Measurements from ENCODE around the gene SNRNP70.

SNRNP70 gene

DNA sequence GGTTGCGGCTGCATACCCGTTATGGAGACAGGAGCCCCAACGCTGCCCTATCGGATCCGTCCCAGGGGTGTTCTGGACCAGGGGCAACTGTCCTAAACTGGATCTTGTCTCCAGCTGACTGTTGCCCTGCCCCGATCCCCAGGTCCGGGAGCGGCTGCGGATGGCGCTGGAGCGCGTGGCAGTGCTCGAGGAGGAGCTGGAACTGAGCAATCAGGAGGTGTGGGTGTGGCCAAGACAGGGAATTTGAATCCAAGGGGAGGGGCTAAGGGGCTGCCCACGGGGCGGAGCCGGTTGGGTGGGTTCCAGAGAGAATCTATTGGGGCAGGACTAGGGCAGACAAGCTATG lies 44.0 kb downstream of the SNRNP70 start:
- TF ChIP-seq, protein P1, sequence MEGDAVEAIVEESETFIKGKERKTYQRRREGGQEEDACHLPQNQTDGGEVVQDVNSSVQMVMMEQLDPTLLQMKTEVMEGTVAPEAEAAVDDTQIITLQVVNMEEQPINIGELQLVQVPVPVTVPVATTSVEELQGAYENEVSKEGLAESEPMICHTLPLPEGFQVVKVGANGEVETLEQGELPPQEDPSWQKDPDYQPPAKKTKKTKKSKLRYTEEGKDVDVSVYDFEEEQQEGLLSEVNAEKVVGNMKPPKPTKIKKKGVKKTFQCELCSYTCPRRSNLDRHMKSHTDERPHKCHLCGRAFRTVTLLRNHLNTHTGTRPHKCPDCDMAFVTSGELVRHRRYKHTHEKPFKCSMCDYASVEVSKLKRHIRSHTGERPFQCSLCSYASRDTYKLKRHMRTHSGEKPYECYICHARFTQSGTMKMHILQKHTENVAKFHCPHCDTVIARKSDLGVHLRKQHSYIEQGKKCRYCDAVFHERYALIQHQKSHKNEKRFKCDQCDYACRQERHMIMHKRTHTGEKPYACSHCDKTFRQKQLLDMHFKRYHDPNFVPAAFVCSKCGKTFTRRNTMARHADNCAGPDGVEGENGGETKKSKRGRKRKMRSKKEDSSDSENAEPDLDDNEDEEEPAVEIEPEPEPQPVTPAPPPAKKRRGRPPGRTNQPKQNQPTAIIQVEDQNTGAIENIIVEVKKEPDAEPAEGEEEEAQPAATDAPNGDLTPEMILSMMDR (IDR thresholded peaks at IDR 0.05; ENCODE audit: extremely low read depth, missing control alignments) = no peak
- DNase-seq (ENCODE audit: low spot score) = no peak

DNA sequence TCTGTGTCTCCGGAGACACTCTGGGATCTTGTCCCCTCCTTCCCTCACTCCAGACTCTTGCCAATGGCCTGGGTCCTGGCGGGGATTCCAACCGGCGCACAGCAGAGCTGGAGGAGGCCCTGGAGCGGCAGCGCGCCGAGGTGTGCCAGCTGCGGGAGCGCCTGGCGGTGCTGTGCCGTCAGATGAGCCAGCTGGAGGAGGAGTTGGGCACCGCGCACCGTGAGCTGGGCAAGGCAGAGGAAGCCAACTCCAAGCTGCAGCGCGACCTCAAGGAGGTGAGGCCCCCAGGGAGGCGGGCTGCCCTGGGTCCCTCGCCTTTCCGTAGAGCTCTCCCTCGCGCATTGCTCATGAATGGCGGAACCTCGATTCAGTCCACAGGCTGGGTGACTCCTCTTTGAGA lies 45.1 kb downstream of the SNRNP70 start:
- TF ChIP-seq, protein P1 (IDR thresholded peaks at IDR 0.05; ENCODE audit: extremely low read depth, missing control alignments) = no peak

DNA sequence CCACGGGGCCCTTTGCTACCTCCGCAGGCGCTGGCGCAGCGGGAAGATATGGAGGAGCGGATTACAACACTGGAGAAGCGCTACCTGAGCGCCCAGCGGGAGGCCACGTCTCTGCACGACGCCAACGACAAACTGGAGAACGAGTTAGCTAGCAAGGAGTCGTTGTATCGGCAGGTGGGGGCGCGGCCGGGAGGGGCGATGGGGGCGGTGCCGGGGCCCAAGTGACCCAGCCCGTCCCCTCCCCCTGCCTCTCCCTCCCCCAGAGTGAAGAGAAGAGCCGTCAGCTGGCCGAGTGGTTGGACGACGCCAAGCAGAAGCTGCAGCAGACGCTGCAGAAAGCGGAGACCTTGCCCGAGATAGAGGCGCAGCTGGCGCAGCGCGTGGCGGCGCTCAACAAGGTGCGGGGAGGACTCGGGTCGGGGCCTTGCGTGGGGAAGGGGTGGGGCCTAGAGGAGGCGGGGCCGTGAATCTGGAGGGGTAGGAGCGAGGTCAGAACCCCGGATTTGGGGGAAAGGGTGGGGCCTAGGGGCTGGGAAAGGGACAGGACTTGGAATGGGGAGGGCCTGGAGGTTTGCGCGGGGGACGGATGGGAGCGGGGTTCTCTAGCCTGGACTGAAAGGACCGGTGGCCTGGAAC lies 47.8 kb downstream of the SNRNP70 start:
- DNase-seq (ENCODE audit: low spot score) = no peak
- TF ChIP-seq, protein P1 (IDR thresholded peaks at IDR 0.05; ENCODE audit: extremely low read depth, missing control alignments) = no peak

More for the DNA sequence above, 45.1 kb downstream of the SNRNP70 start:
- DNase-seq (ENCODE audit: low spot score) = no peak

DNA sequence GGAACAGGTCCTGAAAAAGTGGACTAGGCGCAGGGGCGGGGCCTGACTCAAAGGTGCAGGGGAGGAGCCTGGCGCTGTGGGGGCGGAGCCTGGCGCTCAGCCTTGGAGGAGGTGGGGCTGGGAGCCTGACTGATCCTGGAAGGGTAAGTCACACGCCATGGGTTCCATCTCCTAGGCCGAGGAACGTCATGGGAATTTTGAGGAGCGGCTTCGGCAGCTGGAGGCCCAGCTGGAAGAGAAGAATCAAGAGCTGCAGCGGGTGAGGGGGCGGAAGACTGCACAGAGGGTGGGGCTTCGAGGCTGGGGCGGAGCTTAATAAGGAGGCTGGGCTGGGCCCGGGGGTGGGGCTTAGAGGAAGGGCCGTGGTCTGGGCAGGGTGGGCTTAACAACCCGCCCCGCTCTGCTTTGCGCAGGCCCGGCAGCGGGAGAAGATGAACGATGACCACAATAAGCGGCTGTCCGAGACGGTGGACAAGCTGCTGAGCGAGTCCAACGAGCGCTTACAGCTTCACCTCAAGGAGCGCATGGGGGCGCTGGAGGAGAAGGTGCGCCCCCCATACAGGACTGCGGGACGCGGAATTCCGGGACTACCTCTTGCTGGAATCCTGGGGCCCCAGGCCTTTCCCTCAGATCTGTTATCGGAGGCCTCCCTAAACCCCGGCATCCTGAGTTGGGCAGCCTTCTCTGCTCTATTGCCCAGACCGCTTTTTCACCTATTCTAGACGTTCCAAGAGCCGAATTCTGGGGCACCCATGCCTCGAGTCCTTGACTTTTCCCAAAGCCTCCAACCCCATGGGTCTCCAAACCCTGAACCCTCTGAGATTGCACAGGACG lies 48.6 kb downstream of the SNRNP70 start:
- no peak for DNase-seq (ENCODE audit: low spot score)
- TF ChIP-seq, protein P1 (IDR thresholded peaks at IDR 0.05; ENCODE audit: extremely low read depth, missing control alignments) = no peak

DNA sequence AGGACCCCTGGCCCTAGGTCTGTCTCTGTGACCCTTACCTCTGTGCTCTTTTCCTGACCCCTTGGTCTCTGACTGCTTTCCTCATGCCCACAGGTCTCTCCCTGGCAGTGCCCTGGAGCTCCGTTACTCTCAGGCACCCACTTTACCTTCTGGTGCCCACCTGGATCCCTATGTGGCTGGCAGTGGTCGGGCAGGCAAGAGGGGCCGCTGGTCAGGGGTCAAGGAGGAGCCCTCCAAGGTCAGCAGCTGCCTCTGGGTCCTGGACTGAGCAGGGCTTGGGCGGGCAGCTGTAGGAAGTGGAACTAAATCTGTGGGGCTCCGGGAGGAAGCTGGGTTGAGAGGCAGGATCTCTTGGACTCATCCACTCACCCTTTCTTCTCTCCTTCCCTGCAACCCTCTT lies 50.4 kb downstream of the SNRNP70 start:
- TF ChIP-seq, protein P1 (IDR thresholded peaks at IDR 0.05; ENCODE audit: extremely low read depth, missing control alignments) = no peak
- no peak for DNase-seq (ENCODE audit: low spot score)

DNA sequence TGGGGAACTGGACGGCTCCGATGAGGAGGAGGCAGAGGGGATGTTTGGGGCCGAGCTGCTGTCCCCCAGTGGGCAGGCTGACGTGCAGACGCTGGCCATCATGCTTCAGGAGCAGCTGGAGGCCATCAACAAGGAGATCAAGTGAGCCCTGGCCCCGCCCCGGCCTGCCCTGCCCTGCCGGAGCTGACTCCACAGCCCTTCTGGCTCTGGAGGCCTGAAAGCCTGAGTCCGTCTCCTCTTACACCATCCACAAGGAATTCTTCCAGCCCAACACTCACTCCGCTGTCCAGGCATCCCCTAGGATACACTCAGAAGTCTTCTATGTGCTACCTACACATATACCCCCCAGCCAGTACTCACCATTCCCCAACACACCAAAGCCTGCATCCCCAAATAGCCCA lies 51.5 kb downstream of the SNRNP70 start:
- TF ChIP-seq, protein P1 (IDR thresholded peaks at IDR 0.05; ENCODE audit: extremely low read depth, missing control alignments) = no peak
- no peak for DNase-seq (ENCODE audit: low spot score)

DNA sequence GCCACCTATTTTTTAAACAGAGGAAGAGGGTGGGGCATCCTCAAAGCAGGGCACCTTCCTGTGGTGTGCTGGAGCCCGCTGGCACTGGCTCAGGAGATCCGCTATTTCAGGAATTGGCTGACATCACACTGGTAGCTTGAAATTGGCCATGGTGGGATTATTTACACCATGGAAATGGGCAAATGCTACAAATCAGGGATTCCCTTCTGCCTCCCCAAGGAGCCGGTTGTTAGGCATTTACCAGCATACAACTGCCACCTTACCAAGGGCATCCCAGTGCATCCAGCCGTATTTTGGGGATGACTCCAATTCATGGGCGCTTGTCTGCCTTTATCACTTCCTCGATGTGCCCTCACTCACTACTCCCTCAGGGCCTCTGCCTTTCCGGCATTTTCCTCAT lies 55.7 kb downstream of the SNRNP70 start:
- TF ChIP-seq, protein P1 (IDR thresholded peaks at IDR 0.05; ENCODE audit: extremely low read depth, missing control alignments) = no peak

More for the DNA sequence above, 55.7 kb downstream of the SNRNP70 start:
- no peak for DNase-seq (ENCODE audit: low spot score)

Data from GM20000 (cell line).